Measurements from ENCODE around the gene NOMO2.
"Not testable (repeated sequence)": the region's sequence is repeated elsewhere in the genome, so short reads cannot be mapped to it uniquely, and the experiment has no call there.

The NOMO2 gene

DNA sequence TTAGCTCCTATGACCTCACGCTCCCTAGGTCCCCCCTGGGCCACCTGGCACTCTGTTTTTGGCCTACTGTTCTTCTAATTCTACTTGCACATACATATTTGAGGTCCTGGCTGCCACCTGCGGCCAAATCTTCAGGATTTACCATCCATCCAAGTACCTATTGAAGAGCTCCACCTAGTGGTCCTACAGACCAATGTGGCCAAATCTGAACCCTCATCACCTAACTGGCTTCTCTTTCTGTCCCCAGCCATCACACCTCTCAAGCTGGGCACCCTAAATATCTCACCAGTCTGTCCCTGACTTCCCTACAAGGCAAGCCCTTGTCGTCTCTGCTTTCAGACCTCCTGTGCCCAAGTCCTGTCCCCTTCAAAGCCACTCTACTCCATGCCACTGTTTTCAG lies 24.9 kb downstream of the NOMO2 start:
- H3K9me3 ChIP-seq (ENCODE audit: control insufficient read depth, low read length); H3K36me3 ChIP-seq (ENCODE audit: control insufficient read depth, insufficient read depth, low read length); H3K4me3 ChIP-seq (ENCODE audit: extremely low read depth, insufficient read depth, low read length, poor library complexity, severe bottlenecking); H3K4me1 ChIP-seq (ENCODE audit: control insufficient read depth, insufficient read depth, low read length, poor library complexity, severe bottlenecking); H3K27ac ChIP-seq (ENCODE audit: low read depth, low read length, severe bottlenecking): not testable (repeated sequence)
- WGBS, 2 experiments (ENCODE audit: insufficient coverage in 2 of 2) = 63% methylated on average over 1 of the region's 3 CpGs; no CpG with 5 or more reads in 1 of the 2 experiments

DNA sequence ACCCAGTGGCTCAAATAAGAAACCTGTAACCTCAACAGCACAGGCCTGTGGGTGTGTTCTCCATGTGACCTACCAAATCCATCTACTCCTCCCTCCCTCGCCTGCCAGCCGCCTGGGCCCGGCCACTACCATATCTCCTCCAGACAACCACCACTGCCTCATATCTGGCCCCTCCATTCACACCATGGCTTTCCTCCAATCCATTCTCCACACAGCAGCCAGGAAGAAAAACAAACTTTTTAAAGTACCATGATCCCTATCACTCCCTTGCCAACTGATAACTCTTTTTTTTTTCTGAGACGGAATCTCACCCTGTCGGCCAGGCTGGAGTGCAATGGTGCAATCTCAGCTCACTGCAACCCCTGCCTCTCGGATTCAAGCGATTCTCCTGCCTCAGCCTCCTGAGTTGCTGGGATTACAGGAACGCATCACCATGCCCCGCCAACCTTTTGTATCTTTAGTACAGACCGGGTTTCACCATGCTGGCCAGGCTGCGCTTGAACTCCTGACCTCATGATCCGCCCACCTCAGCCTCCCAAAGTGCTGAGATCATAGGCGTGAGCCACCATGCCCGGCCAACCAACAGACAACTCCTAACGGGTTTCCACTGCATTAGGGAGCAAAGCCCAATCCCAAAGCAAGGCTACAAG lies 26.3 kb downstream of the NOMO2 start:
- H3K9me3 ChIP-seq (ENCODE audit: control insufficient read depth, low read length); H3K4me1 ChIP-seq (ENCODE audit: control insufficient read depth, insufficient read depth, low read length, poor library complexity, severe bottlenecking); H3K36me3 ChIP-seq (ENCODE audit: control insufficient read depth, insufficient read depth, low read length); H3K4me3 ChIP-seq (ENCODE audit: extremely low read depth, insufficient read depth, low read length, poor library complexity, severe bottlenecking); H3K27ac ChIP-seq (ENCODE audit: low read depth, low read length, severe bottlenecking): not testable (repeated sequence)
- WGBS, 2 experiments (ENCODE audit: insufficient coverage in 2 of 2) = 97 to 99% methylated on average over 4 to 5 of the region's 15 CpGs

DNA sequence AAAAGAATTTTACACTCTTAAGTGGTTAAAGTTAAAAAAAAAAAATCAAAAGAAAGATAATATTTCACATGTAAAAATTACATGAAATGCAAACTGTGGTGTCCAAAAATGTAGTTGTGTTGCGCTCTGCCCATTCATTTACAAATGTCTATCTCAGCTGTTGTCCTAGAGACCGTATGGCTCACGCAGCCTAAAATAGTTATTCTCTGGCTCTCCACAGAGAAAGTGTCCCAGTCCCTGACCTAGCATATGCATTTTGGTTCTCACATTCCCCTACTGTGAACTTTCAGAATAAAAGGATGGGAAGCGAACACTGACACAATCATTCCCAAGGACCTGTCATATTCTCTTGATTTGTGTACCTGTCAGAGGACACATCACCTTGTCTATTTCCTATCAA lies 27.6 kb downstream of the NOMO2 start:
- not testable (repeated sequence) for H3K9me3 ChIP-seq (ENCODE audit: control insufficient read depth, low read length)

DNA sequence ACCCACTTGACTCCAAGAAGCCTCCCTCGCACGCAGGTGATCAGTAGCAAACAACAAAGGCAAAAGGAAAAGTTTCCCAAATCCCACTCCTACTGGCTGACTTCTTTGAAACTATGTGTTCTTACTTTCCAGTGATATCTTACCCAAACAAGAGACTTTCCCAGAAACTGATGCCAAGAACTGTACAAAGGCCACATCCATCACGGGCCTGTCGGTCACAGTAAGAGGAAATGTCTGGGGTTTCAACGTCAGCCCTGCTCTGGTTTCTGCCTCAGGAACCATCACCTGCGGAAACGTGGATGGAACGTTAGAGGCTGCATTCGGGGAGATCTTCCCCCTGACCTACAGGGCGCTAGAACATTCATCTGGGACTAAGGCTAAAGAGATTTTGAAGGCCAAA lies 30.6 kb downstream of the NOMO2 start:
- H3K4me3 ChIP-seq (ENCODE audit: extremely low read depth, insufficient read depth, low read length, poor library complexity, severe bottlenecking); H3K36me3 ChIP-seq (ENCODE audit: control insufficient read depth, insufficient read depth, low read length); H3K9me3 ChIP-seq (ENCODE audit: control insufficient read depth, low read length); H3K27ac ChIP-seq (ENCODE audit: low read depth, low read length, severe bottlenecking); H3K4me1 ChIP-seq (ENCODE audit: control insufficient read depth, insufficient read depth, low read length, poor library complexity, severe bottlenecking): not testable (repeated sequence)
- no CpG with 5 or more reads among the region's 10 CpGs for WGBS, 2 experiments (ENCODE audit: insufficient coverage in 2 of 2)

More for the DNA sequence above, 27.6 kb downstream of the NOMO2 start:
- not testable (repeated sequence) for H3K27ac ChIP-seq (ENCODE audit: low read depth, low read length, severe bottlenecking); H3K4me1 ChIP-seq (ENCODE audit: control insufficient read depth, insufficient read depth, low read length, poor library complexity, severe bottlenecking); H3K36me3 ChIP-seq (ENCODE audit: control insufficient read depth, insufficient read depth, low read length); H3K4me3 ChIP-seq (ENCODE audit: extremely low read depth, insufficient read depth, low read length, poor library complexity, severe bottlenecking)
- WGBS, 2 experiments (ENCODE audit: insufficient coverage in 2 of 2) = no CpG with 5 or more reads among the region's 4 CpGs

- not testable (repeated sequence) for H3K36me3 ChIP-seq (ENCODE audit: control insufficient read depth, insufficient read depth, low read length); H3K4me1 ChIP-seq (ENCODE audit: control insufficient read depth, insufficient read depth, low read length, poor library complexity, severe bottlenecking); H3K27ac ChIP-seq (ENCODE audit: low read depth, low read length, severe bottlenecking); H3K9me3 ChIP-seq (ENCODE audit: control insufficient read depth, low read length); H3K4me3 ChIP-seq (ENCODE audit: extremely low read depth, insufficient read depth, low read length, poor library complexity, severe bottlenecking)
- whole genome bisulfite sequencing, 2 experiments (ENCODE audit: insufficient coverage in 2 of 2) = no CpG with 5 or more reads among the region's 3 CpGs
Observed at GRCh38 chr16:18530329-18530728, 31.6 kb downstream of the NOMO2 start.

- not testable (repeated sequence) for H3K4me1 ChIP-seq (ENCODE audit: control insufficient read depth, insufficient read depth, low read length, poor library complexity, severe bottlenecking); H3K36me3 ChIP-seq (ENCODE audit: control insufficient read depth, insufficient read depth, low read length); H3K27ac ChIP-seq (ENCODE audit: low read depth, low read length, severe bottlenecking); H3K9me3 ChIP-seq (ENCODE audit: control insufficient read depth, low read length); H3K4me3 ChIP-seq (ENCODE audit: extremely low read depth, insufficient read depth, low read length, poor library complexity, severe bottlenecking)
- whole genome bisulfite sequencing, 2 experiments (ENCODE audit: insufficient coverage in 2 of 2) = no CpG with 5 or more reads among the region's 4 CpGs
Observed at GRCh38 chr16:18526547-18526946, 35.4 kb downstream of the NOMO2 start.

- no CpG with 5 or more reads among the region's 8 CpGs for WGBS, 2 experiments (ENCODE audit: insufficient coverage in 2 of 2)
- not testable (repeated sequence) for H3K27ac ChIP-seq (ENCODE audit: low read depth, low read length, severe bottlenecking); H3K4me1 ChIP-seq (ENCODE audit: control insufficient read depth, insufficient read depth, low read length, poor library complexity, severe bottlenecking); H3K4me3 ChIP-seq (ENCODE audit: extremely low read depth, insufficient read depth, low read length, poor library complexity, severe bottlenecking); H3K36me3 ChIP-seq (ENCODE audit: control insufficient read depth, insufficient read depth, low read length); H3K9me3 ChIP-seq (ENCODE audit: control insufficient read depth, low read length)
Observed at GRCh38 chr16:18525882-18526482, 35.9 kb downstream of the NOMO2 start.

- H3K36me3 ChIP-seq (ENCODE audit: control insufficient read depth, insufficient read depth, low read length); H3K4me1 ChIP-seq (ENCODE audit: control insufficient read depth, insufficient read depth, low read length, poor library complexity, severe bottlenecking); H3K9me3 ChIP-seq (ENCODE audit: control insufficient read depth, low read length); H3K27ac ChIP-seq (ENCODE audit: low read depth, low read length, severe bottlenecking); H3K4me3 ChIP-seq (ENCODE audit: extremely low read depth, insufficient read depth, low read length, poor library complexity, severe bottlenecking): not testable (repeated sequence)
- WGBS, 2 experiments (ENCODE audit: insufficient coverage in 2 of 2) = no CpG with 5 or more reads among the region's 9 CpGs
Observed at GRCh38 chr16:18522637-18523036, 39.3 kb downstream of the NOMO2 start.

DNA sequence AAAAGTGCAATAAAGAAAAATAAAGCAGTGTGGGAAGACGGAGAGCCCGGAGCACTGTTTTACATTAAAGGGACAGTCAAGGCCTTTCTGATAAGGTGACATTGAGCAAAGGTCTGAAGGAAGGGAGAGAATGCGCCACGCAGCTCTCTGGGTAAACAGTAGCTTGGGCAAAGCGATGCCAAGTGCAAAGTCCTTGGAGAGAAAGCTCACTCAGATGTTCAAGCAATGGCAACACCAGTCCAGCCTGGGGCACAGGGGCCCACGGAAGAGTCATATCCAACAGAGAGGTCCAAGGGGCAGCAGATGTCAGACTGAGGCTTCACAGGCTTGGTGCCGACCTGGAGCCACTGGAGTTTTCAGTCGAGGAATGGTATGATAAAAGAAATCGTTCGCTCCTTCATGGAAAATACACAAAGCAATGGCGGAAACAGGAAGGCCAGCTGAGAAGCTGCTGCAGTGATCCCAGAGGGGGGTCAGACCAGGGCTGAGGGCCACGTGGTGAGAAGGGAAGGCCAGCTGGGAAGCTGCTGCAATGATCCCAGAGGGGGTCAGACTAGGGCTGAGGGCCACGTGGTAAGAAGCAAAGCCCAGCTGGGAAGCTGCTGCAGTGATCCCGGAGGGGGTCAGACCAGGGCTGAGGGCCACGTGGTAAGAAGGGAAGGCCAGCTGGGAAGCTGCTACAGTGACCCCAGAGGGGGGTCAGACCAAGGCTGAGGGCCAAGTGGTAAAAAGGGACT lies 40.3 kb downstream of the NOMO2 start:
- WGBS, 2 experiments (ENCODE audit: insufficient coverage in 2 of 2) = no CpG with 5 or more reads among the region's 15 CpGs
- H3K27ac ChIP-seq (ENCODE audit: low read depth, low read length, severe bottlenecking); H3K4me1 ChIP-seq (ENCODE audit: control insufficient read depth, insufficient read depth, low read length, poor library complexity, severe bottlenecking); H3K9me3 ChIP-seq (ENCODE audit: control insufficient read depth, low read length); H3K4me3 ChIP-seq (ENCODE audit: extremely low read depth, insufficient read depth, low read length, poor library complexity, severe bottlenecking); H3K36me3 ChIP-seq (ENCODE audit: control insufficient read depth, insufficient read depth, low read length): not testable (repeated sequence)

DNA sequence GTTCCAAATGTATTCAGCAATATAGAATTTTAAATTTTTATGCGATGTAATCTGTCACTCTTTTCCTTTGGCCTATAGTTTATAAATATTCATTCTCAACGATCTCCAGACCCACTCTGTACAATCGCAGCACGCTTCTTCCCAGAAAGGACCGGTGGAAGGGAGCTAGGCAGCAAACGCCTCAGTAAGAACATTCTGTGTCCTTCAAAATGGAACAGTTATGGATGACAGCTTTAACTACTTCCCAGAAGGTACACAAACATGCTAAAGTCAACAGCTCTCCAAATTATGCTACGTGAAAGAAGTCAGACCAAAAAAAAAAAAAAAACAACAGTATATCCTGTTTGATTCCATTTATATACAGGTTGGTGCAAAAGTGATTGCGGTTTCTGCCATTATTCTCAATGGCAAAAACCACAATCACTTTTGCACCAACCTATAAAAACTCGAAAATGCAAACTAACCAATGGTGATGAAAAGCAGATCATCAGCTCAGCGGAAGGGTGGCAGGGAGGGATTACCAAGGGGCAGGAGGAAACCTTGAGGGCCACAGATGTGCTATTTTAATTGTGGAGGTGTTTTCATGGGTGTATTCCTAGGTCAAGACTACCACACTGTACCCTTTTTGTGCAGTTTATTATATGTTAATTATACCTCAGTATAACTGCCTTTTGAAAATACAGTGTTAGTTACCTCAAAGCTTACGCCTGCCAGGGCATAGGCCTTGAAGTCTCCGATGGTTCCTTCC lies 43.2 kb downstream of the NOMO2 start:
- not testable (repeated sequence) for H3K4me3 ChIP-seq (ENCODE audit: extremely low read depth, insufficient read depth, low read length, poor library complexity, severe bottlenecking); H3K27ac ChIP-seq (ENCODE audit: low read depth, low read length, severe bottlenecking); H3K4me1 ChIP-seq (ENCODE audit: control insufficient read depth, insufficient read depth, low read length, poor library complexity, severe bottlenecking); H3K36me3 ChIP-seq (ENCODE audit: control insufficient read depth, insufficient read depth, low read length); H3K9me3 ChIP-seq (ENCODE audit: control insufficient read depth, low read length)
- WGBS, 2 experiments (ENCODE audit: insufficient coverage in 2 of 2) = no CpG with 5 or more reads among the region's 12 CpGs
